GM21447 (cell line): ENCODE measurements around the gene FAM78A.

Experiments used
- ATAC-seq: cut with Tn5 transposase; IDR thresholded peaks from one replicate; pipeline ENCODE4 v1.9.1; 2021; ENCODE audit not compliant: unreplicated experiment

FAM78A gene

GRCh38 chr9:131303381-131304321 is 27.3 kb upstream of the FAM78A start:
- ATAC-seq = no peak

- ATAC-seq = no peak
Measured at GRCh38 chr9:131302244-131303075, 26.1 kb upstream of the FAM78A start.

GRCh38 chr9:131300444-131300843 is 24.1 kb upstream of the FAM78A start:
- ATAC-seq = no peak

GRCh38 chr9:131299961-131300347 is 23.6 kb upstream of the FAM78A start:
- no peak for ATAC-seq

- no peak for ATAC-seq
Measured at GRCh38 chr9:131299346-131299960, 23.1 kb upstream of the FAM78A start.

- ATAC-seq = no peak
Measured at GRCh38 chr9:131298816-131299215, 22.5 kb upstream of the FAM78A start.

- no peak for ATAC-seq
Measured at GRCh38 chr9:131298341-131298740, 22.0 kb upstream of the FAM78A start.

- ATAC-seq = no peak
Measured at GRCh38 chr9:131297903-131298302, 21.6 kb upstream of the FAM78A start.

GRCh38 chr9:131296906-131297500 is 20.7 kb upstream of the FAM78A start:
- ATAC-seq = no peak

GRCh38 chr9:131296460-131296859 is 20.1 kb upstream of the FAM78A start:
- ATAC-seq = no peak

GRCh38 chr9:131292937-131293336 is 16.6 kb upstream of the FAM78A start:
- no peak for ATAC-seq

- no peak for ATAC-seq
Measured at GRCh38 chr9:131291795-131292315, 15.5 kb upstream of the FAM78A start.

GRCh38 chr9:131290767-131291370 is 14.6 kb upstream of the FAM78A start:
- no peak for ATAC-seq

- no peak for ATAC-seq
Measured at GRCh38 chr9:131290036-131290766, 13.9 kb upstream of the FAM78A start.

GRCh38 chr9:131289301-131290035 is 13.2 kb upstream of the FAM78A start, which contains the start of gene PLPP7:
Gene PLPP7 (plus strand): TSS chr9:131289723. CDS start chr9:131289998, 275 bp downstream.
- ATAC-seq = no peak

- ATAC-seq = no peak
Measured at GRCh38 chr9:131288217-131288616, 11.9 kb upstream of the FAM78A start.

- ATAC-seq = no peak
Measured at GRCh38 chr9:131287359-131287758, 11.0 kb upstream of the FAM78A start.

- no peak for ATAC-seq
Measured at GRCh38 chr9:131284856-131285255, 8.5 kb upstream of the FAM78A start.
